Upper lobe of right lung (tissue), 1 donor: ENCODE measurements around the gene ADIRF. TPM values are rescaled to one million over a fixed set of nuclear protein-coding genes. Genes with fewer than 3 reads are reported as not detected.
"Not testable (repeated sequence)": the region's sequence is repeated elsewhere in the genome, so short reads cannot be mapped to it uniquely, and the experiment has no call there.

Source experiments
- ATAC-seq: fragments of 200-7000 bp; cut with Tn5 transposase; one replicate; pipeline ENCODE4 v1.9.1; 2020; ENCODE audit warnings: mild to moderate bottlenecking, moderate library complexity
- DNase-seq: peaks from one replicate; pipeline ENCODE4 v3.0.0-alpha.2; 2020
- H3K27ac ChIP-seq: fragments of 200-600 bp; one replicate; pipeline ENCODE4 v1.8.0; 2022
- H3K27me3 ChIP-seq: fragments of 200-600 bp; one replicate; pipeline ENCODE4 v1.8.0; 2022; ENCODE audit warnings: mild to moderate bottlenecking
- H3K36me3 ChIP-seq: fragments of 200-600 bp; one replicate; pipeline ENCODE4 v1.8.0; 2022
- H3K4me1 ChIP-seq: fragments of 200-600 bp; one replicate; pipeline ENCODE4 v1.8.0; 2022
- H3K4me3 ChIP-seq: fragments of 200-600 bp; one replicate; pipeline ENCODE4 v1.8.0; 2022; ENCODE audit warnings: mild to moderate bottlenecking
- H3K9me3 ChIP-seq: fragments of 200-600 bp; one replicate; pipeline ENCODE4 v1.8.0; 2022
- CTCF ChIP-seq: fragments of 200-600 bp; IDR thresholded peaks from one replicate; pipeline ENCODE4 v1.8.0; 2022; ENCODE audit warnings: antibody characterized with exemption
- intact Hi-C: fragments of 100-400 bp; cut with DNase I; formaldehyde crosslinking; loops from one replicate; pipeline ENCODE4 v1.11.0; 2022
- total RNA-seq: library from RNA; stranded (reverse); fragmentation: NEBNext Ultra II Directional; extraction: Animal tissue kit (Norgen Biotek cat#: 25700); gene quantifications from one replicate; pipeline ENCODE4 v1.2.1, GENCODE V29; 2021
- donor health status: DM: no; HTN: yes; CAD: no; lungs with severe emphysema.

The ADIRF gene
- total RNA-seq, 1 donor from 2014 or later = 155 TPM

GRCh38 chr10:86936661-86937501 is 31.4 kb upstream of the ADIRF start:
- Histone ChIP-seq H3K27ac (no peak overlapping the region), H3K4me3 (no peak overlapping the region), H3K27me3 (no peaks in the 10 kb centered on the region), H3K4me1 (peaks cover 3% of the 10 kb centered on the region), H3K9me3 (no peaks in the 10 kb centered on the region), H3K36me3 (peaks cover 11% of the 10 kb centered on the region)
- no peak for ATAC-seq
- no peak for TF ChIP-seq CTCF
- DNase-seq = no peak
- intact Hi-C loops = no loop called here

- Histone ChIP-seq H3K27ac (no peak overlapping the region), H3K4me3 (no peak overlapping the region), H3K36me3 (peaks cover 11% of the 10 kb centered on the region), H3K27me3 (no peaks in the 10 kb centered on the region), H3K4me1 (peaks cover 3% of the 10 kb centered on the region), H3K9me3 (no peaks in the 10 kb centered on the region)
- ATAC-seq (no peak), DNase-seq (no peak)
- intact Hi-C loops = no loop called here
- no peak for TF ChIP-seq CTCF
Measured at GRCh38 chr10:86937502-86938154, 30.7 kb upstream of the ADIRF start.

DNA sequence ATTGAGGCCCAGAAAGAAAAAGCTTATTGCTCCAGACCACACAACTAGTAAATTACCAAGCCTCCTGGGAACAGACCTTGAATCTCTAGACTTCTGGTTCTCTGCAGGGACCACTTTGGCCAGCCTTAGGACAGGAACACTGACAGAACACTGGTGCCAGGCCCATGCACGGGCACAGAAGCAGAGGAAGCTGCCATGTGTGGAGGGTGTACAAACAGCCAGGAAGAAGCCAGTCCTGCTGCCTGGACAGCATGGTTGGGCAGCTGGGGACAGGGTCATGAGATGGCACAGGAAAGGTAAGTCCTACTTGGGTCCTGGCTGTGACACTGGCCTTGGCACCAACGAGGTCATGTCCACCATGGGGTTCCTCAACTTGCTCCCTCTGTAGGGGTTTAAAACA is 30.0 kb upstream of the ADIRF start:
- H3K27ac ChIP-seq = no peak overlapping the region
- no peaks in the 10 kb centered on the region for H3K9me3 ChIP-seq
- peaks cover 3% of the 10 kb centered on the region for H3K4me1 ChIP-seq
- ATAC-seq (no peak), DNase-seq (no peak)
- intact Hi-C loops = no loop called here
- peaks cover 6% of the 10 kb centered on the region for H3K36me3 ChIP-seq
- no peak for TF ChIP-seq CTCF
- no peaks in the 10 kb centered on the region for H3K27me3 ChIP-seq
- no peak overlapping the region for H3K4me3 ChIP-seq

- ATAC-seq, H3K9me3 ChIP-seq, DNase-seq, H3K27ac ChIP-seq, H3K27me3 ChIP-seq, H3K4me1 ChIP-seq, intact Hi-C loops, H3K36me3 ChIP-seq, H3K4me3 ChIP-seq: not testable (repeated sequence)
Measured at GRCh38 chr10:86940076-86940475, 28.2 kb upstream of the ADIRF start.

DNA sequence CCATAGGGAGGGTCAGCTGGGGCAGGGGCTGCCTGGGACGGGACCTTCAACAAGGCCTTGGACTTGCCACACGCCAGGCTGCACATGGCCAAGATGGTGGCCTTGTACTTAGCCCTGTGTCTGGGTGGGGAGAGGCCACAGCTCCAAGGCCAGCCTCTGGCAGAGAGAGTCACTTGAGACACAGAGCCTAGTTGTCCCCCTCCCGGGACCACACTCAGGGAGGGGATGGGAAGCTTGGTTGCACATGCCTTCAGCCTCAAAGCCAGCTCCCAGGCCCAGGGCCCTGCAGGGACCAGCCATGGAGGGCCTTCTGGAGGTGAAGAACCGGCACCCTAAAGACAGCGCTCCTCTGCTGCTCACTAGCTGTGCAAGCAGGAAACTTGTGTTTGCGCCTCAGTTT is 27.6 kb upstream of the ADIRF start:
- Histone ChIP-seq H3K36me3 (peaks cover 6% of the 10 kb centered on the region), H3K27me3 (no peaks in the 10 kb centered on the region), H3K4me1 (peaks cover 3% of the 10 kb centered on the region), H3K9me3 (no peaks in the 10 kb centered on the region), H3K27ac (no peak overlapping the region), H3K4me3 (no peak overlapping the region)
- DNase-seq (no peak), ATAC-seq (no peak)
- TF ChIP-seq CTCF = no peak
- intact Hi-C loops = no loop called here

DNA sequence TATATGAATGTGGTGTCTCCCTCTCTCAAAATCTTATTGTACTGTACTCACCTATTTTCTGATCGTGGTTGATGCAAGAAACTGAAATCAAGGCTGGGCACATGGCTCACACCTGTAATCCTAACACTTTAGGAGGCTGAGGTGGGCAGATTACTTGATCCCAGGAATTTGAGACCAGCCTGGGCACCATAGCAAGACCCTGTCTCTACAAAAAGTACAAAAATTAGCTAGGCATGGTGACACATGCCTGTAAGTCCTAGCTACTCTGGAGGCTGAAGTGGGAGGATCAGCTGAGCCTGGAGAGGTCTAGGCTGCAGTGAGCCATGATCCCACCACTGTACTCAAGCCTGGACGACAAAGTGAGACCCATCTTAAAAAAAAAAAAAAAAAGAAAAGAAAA is 26.9 kb upstream of the ADIRF start:
- ATAC-seq (no peak), DNase-seq (no peak)
- Histone ChIP-seq H3K36me3 (peaks cover 6% of the 10 kb centered on the region), H3K9me3 (no peaks in the 10 kb centered on the region), H3K27ac (no peak overlapping the region), H3K4me3 (no peak overlapping the region), H3K4me1 (peaks cover 3% of the 10 kb centered on the region), H3K27me3 (no peaks in the 10 kb centered on the region)
- TF ChIP-seq CTCF = no peak
- intact Hi-C loops = no loop called here
